ENCODE measurements around the gene DNAH14.

DNA sequence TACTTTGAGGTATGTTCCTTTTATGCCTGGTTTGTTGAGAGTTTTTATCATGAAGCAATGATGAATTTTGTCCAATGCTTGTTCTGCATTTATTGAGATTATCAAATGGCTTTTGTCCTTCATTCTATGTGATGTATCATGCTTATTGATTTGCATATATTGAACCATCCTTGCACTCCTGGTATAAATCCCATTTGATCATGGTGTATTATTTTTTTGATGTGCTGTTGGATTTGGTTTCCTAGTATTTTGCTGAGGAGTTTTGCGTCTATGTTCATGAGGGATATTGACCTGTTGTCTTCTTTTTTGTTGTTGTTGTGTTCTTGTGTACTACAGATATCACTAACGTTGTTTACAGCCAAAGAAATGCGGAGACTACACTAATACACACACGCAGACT, 4.1 kb downstream of the DNAH14 start:
- TF ChIP-seq EP300 (IDR thresholded peaks at IDR 0.05; ENCODE audit: low read depth) (no peak), CTCF (IDR thresholded peaks at IDR 0.05) (no peak)
